Body of pancreas (tissue), 4 donors: ENCODE data around the gene MFSD6. TPM values are rescaled to one million over a fixed set of nuclear protein-coding genes. Genes with fewer than 3 reads are reported as not detected.

Source experiments
- ATAC-seq: fragments of 150-250 bp; one replicate; pipeline ENCODE4 v1.9.1; 2016
- DNase-seq, 4 donors: peaks; one replicate each; pipeline ENCODE4 v3.0.0-alpha.2; 2019
- H3K27ac ChIP-seq, 4 donors: fragments of 200-600 bp; sonication (generic); 1 replicate in 3 of 4; 2 replicates in 1 of 4; pipeline versions ENCODE4 v1.5.1 to v1.6.1; 2016 to 2019; ENCODE audit warnings: mild to moderate bottlenecking in 1 of 4, mixed read lengths in 1 of 4, moderate library complexity in 1 of 4
- H3K27me3 ChIP-seq, 2 donors: fragments of 200-600 bp; sonication (generic); one replicate each; pipeline ENCODE4 v1.6.0; 2016; ENCODE audit warnings: mild to moderate bottlenecking in 1 of 2
- H3K36me3 ChIP-seq, 2 donors: fragments of 200-600 bp; sonication (generic); replicated peaks in 1 of 2; 2 replicates each; pipeline ENCODE4 v1.5.1; 2016; ENCODE audit warnings: low read depth in 2 of 2; ENCODE audit not compliant: insufficient read depth in 1 of 2
- H3K4me1 ChIP-seq: fragments of 200-600 bp; sonication (generic); one replicate; pipeline ENCODE4 v1.6.0; 2016
- H3K4me3 ChIP-seq, 2 donors: fragments of 200-600 bp; sonication (generic); 1 replicate in 1 of 2; 2 replicates in 1 of 2; pipeline ENCODE4 v1.5.1; 2016 to 2019
- H3K9me3 ChIP-seq, 3 donors: fragments of 200-600 bp; sonication (generic); 1 replicate in 2 of 3; 2 replicates in 1 of 3; pipeline ENCODE4 v1.5.1; 2016
- POLR2A ChIP-seq, 3 donors: fragments of 450-650 bp; IDR thresholded peaks; one replicate each; pipeline ENCODE4 v1.6.1; 2016; ENCODE audit warnings: antibody characterized with exemption in 3 of 3, mild to moderate bottlenecking in 2 of 3
- WGBS, 2 donors: methylation state at CpG; one replicate each; pipeline ENCODE4 v1.1.5; 2017; 5-methylcytosine and 5-hydroxymethylcytosine counted together
- intact Hi-C: fragments of 100-400 bp; cut with DNase I; formaldehyde crosslinking; loops from one replicate; pipeline ENCODE4 v1.15.1; 2023
- total RNA-seq, 2 donors: library from RNA; depleted of rRNA; stranded (reverse); fragments of >200 nt; gene quantifications; one replicate each; pipeline ENCODE4 v1.1.0, GENCODE V29; 2016
- TF ChIP-seq, protein P1 (sequence below), 7 experiments: fragments of 450-650 bp in 4 of 7; fragments of 200-600 bp in 3 of 7; sonication (generic) in 3 of 7; IDR thresholded peaks; one replicate each; pipeline ENCODE4 v1.5.1; 2016 to 2019; ENCODE audit warnings: antibody characterized with exemption in 7 of 7

Gene MFSD6
- total RNA-seq, 2 donors from 2014 or later: 38.7 to 46.8 TPM

DNA sequence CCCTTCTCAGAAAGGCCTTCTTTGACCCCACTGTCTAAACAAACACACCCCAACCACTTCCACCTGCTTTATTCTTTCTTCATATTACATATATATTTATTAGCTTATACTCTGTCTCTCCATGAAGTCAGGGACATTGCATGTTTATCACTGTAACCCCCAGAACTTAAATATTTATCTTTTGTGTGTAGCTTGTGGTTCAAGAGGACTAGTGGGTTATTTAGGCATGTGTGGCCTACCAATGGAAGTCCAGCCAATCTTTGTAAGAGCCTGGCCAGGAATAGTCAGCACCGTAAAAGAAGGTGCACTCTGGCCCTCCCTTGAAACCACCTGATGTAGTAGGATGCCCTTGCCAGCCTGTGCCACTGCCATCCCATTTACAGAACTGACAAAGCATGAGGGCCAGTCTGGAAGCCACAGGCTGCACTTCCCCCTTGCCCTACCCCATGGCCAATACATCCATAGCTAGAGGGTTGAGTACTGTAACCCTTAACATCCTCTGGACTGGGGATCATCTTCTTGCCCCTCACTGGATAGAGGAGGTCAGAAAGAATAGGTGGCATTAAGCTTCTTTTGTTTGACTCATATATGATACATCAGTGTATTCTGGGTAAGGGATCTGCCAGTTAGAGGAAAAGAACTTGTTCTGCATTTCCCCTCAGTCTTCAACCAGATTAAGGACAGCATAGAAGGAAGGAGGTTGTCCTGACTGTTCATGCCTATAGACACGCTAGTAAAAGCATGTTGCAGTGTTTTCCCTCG is 121.5 kb downstream of the MFSD6 start:
- no peak for ATAC-seq
- H3K36me3 ChIP-seq: no peaks in the 10 kb centered on the region
- WGBS, 2 donors: 59 to 76% methylated on average over 3 of the region's 3 CpGs

DNA sequence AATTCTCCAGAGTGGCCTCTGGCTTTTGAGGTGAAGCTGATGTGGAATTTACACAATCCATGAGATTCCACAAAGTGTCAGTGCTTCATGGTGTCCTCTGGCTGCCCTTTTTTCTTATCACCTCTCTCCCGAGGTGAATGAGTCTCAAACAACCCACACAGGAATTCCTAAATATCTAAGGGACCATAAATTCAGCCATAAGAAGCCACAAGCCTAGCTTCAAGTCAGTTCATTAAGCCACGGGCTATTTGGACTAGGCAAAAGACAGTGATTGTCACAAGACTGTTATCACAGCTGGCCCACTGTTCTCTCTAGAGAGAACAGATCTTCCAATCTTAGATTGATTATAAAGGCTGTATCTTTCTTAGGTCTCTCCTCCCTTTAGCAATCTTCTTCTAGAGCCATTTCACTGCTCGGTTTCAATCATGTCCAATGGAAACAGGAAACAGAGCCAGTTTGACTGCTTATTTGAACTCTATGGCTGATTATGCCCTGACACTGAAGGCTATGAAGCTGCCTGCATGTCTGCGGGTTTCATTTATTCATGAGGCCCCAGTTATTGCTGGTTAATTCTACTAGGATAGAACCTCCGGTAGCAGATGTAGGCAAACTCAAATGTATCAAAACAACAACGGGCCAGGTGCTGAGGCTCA is 122.2 kb downstream of the MFSD6 start:
- H3K4me3 ChIP-seq: no peak overlapping the region
- H3K27ac ChIP-seq: no peak overlapping the region
- H3K36me3 ChIP-seq: no peaks in the 10 kb centered on the region
- no peaks in the 10 kb centered on the region for H3K9me3 ChIP-seq
- H3K4me1 ChIP-seq: peaks cover 7% of the 10 kb centered on the region
- ATAC-seq (no peak), DNase-seq (no peak)
- TF ChIP-seq, protein P1, sequence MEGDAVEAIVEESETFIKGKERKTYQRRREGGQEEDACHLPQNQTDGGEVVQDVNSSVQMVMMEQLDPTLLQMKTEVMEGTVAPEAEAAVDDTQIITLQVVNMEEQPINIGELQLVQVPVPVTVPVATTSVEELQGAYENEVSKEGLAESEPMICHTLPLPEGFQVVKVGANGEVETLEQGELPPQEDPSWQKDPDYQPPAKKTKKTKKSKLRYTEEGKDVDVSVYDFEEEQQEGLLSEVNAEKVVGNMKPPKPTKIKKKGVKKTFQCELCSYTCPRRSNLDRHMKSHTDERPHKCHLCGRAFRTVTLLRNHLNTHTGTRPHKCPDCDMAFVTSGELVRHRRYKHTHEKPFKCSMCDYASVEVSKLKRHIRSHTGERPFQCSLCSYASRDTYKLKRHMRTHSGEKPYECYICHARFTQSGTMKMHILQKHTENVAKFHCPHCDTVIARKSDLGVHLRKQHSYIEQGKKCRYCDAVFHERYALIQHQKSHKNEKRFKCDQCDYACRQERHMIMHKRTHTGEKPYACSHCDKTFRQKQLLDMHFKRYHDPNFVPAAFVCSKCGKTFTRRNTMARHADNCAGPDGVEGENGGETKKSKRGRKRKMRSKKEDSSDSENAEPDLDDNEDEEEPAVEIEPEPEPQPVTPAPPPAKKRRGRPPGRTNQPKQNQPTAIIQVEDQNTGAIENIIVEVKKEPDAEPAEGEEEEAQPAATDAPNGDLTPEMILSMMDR (IDR thresholded peaks at IDR 0.05): no peak
- TF ChIP-seq POLR2A (IDR thresholded peaks at IDR 0.05): no peak
- intact Hi-C loops: loop anchor here (10.0 kb wide), 1 partner anchor 124 kb away; no protein-coding TSS in a partner anchor
- WGBS, 2 donors: 56 to 72% methylated on average over 6 of the region's 6 CpGs
- H3K27me3 ChIP-seq: no peaks in the 10 kb centered on the region

More for the DNA sequence above, 121.5 kb downstream of the MFSD6 start:
- no peak for TF ChIP-seq POLR2A (IDR thresholded peaks at IDR 0.05)
- TF ChIP-seq, protein P1 (IDR thresholded peaks at IDR 0.05): no peak
- no peak for DNase-seq
- H3K4me1 ChIP-seq: peaks cover 7% of the 10 kb centered on the region
- H3K4me3 ChIP-seq: no peak overlapping the region
- H3K9me3 ChIP-seq: no peaks in the 10 kb centered on the region
- H3K27me3 ChIP-seq: no peaks in the 10 kb centered on the region
- intact Hi-C loops: loop anchor here (10.0 kb wide), 1 partner anchor 125 kb away; no protein-coding TSS in a partner anchor
- no peak overlapping the region for H3K27ac ChIP-seq

DNA sequence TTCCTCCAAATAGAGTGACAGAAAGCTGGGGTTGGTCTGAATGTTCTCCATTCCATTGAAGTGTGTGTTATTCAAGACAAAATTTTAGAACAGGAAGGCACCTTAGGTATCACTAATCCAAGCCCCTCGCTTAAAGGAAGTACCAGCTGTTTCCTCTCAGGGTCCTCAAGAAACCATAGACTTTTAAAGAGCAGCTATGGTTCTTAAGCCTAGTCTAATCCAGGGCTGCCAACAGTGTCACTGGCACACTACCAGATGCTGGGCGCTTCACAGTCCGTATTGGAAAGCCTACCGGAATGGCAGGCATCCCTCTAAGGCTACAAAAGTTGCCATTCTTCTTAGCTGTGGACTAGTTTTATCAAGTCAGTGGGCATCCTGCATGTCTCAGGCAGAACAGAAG is 124.4 kb downstream of the MFSD6 start:
- DNase-seq: peak in 1 of 4 donors; percentile 13
- no peak for TF ChIP-seq POLR2A (IDR thresholded peaks at IDR 0.05)
- TF ChIP-seq, protein P1 (IDR thresholded peaks at IDR 0.05): no peak
- H3K27me3 ChIP-seq: no peaks in the 10 kb centered on the region
- no peak for ATAC-seq
- H3K9me3 ChIP-seq: no peaks in the 10 kb centered on the region
- no peak overlapping the region for H3K4me3 ChIP-seq
- no peaks in the 10 kb centered on the region for H3K36me3 ChIP-seq
- intact Hi-C loops: loop anchor here (10.0 kb wide), 1 partner anchor 122 kb away; no protein-coding TSS in a partner anchor
- peaks cover 11% of the 10 kb centered on the region for H3K4me1 ChIP-seq
- no peak overlapping the region for H3K27ac ChIP-seq
- 62 to 87% methylated on average over 4 of the region's 4 CpGs for WGBS, 2 donors

- ATAC-seq: no peak
- Histone ChIP-seq H3K36me3 (no peaks in the 10 kb centered on the region), H3K4me1 (peaks cover 11% of the 10 kb centered on the region), H3K4me3 (peak overlapping the region; percentile 46 to 81), H3K27ac (peak overlapping the region; percentile 80 to 95 (median 90)), H3K27me3 (no peaks in the 10 kb centered on the region), H3K9me3 (no peaks in the 10 kb centered on the region)
- intact Hi-C loops: loop anchor here (10.0 kb wide), 1 partner anchor 121 kb away; no protein-coding TSS in a partner anchor
- WGBS, 2 donors: 34 to 45% methylated on average over 10 of the region's 10 CpGs
- TF ChIP-seq, protein P1 (IDR thresholded peaks at IDR 0.05): no peak
- TF ChIP-seq POLR2A (IDR thresholded peaks at IDR 0.05): no peak
- DNase-seq: no peak
Observed at GRCh38 chr2:190533175-190533967, 125.2 kb downstream of the MFSD6 start.
